A549 (cell line): ENCODE data around the gene RFX1. TPM values are rescaled to one million over a fixed set of nuclear protein-coding genes. Genes with fewer than 3 reads are reported as not detected.

ENCODE experiments used
- ATAC-seq, 2 experiments: fragments of 200-7000 bp in 1 of 2; fragments of >200 bp in 1 of 2; cut with Nextera tagmentation in 1 of 2; cut with Tn5 transposase in 1 of 2; 3 replicates each; pipeline versions ENCODE4 v1.8.0 to v1.9.1; 2018 to 2020; ENCODE audit warnings: mild to moderate bottlenecking in 1 of 2, moderate library complexity in 1 of 2
- CTCF ChIA-PET: fragments of 300-600 bp; sonication (Branson Sonifier 250); formaldehyde crosslinking; extraction: SDS; loops from one replicate; lab custom pipeline; 2021; ENCODE audit warnings: antibody characterized with exemption, inconsistent platforms; lab: Yijun Ruan, JAX
- POLR2A ChIA-PET: fragments of 350-600 bp; formaldehyde crosslinking; extraction: SDS; loops from one replicate; lab custom pipeline; 2021; ENCODE audit warnings: antibody characterized with exemption, inconsistent platforms; lab: Yijun Ruan, JAX
- DNase-seq, 2 experiments: peaks; one replicate each; pipeline versions ENCODE4 v3.0.0 to v3.0.0-alpha.2; 2011 to 2016; ENCODE audit warnings: low read depth in 1 of 2, low spot score in 1 of 2
- FAIRE-seq: peaks from 2 replicates; lab custom pipeline; 2011; peaks lifted over from hg19 to GRCh38; lab: Jason Lieb, UNC
- H3K27ac ChIP-seq, 2 experiments: fragments of >200 bp; sonication (Bioruptor Twin); formaldehyde crosslinking; 3 replicates each; pipeline ENCODE4 v1.5.1; 2016 to 2017
- H3K4me1 ChIP-seq: fragments of >200 bp; sonication (Bioruptor Twin); formaldehyde crosslinking; 3 replicates; pipeline ENCODE4 v1.6.1; 2016
- H3K4me2 ChIP-seq: fragments of >200 bp; sonication (Bioruptor Twin); formaldehyde crosslinking; 3 replicates; pipeline ENCODE4 v1.6.1; 2016
- H3K4me3 ChIP-seq: fragments of >200 bp; sonication (Bioruptor Twin); formaldehyde crosslinking; 3 replicates; pipeline ENCODE4 v1.5.1; 2016
- H3K9me3 ChIP-seq: fragments of >200 bp; sonication (Bioruptor Twin); formaldehyde crosslinking; 3 replicates; pipeline ENCODE4 v1.6.1; 2016
- BHLHE40 ChIP-seq: IDR thresholded peaks from 2 replicates; pipeline ENCODE4 v1.6.1; 2012; ENCODE audit warnings: low read depth, low read length, inconsistent platforms
- CBX2 ChIP-seq: fragments of 200-600 bp; sonication (generic); IDR thresholded peaks from 2 replicates; pipeline ENCODE4 v1.6.1; 2016; ENCODE audit warnings: low read depth, mild to moderate bottlenecking, borderline replicate concordance
- CBX8 ChIP-seq: fragments of 200-600 bp; sonication (generic); IDR thresholded peaks from 2 replicates; pipeline ENCODE4 v1.6.1; 2016
- EP300 ChIP-seq, 2 experiments: fragments of >200 bp; sonication (Bioruptor Twin); formaldehyde crosslinking; IDR thresholded peaks; 2 replicates in 1 of 2; 3 replicates in 1 of 2; pipeline ENCODE4 v1.6.1; 2016 to 2017
- ESRRA ChIP-seq: fragments of 150-350 bp; IDR thresholded peaks from 2 replicates; pipeline ENCODE4 v1.6.1; 2014; ENCODE audit warnings: mild to moderate bottlenecking, low read length, borderline replicate concordance
- HOXA7 ChIP-seq: fragments of 250-450 bp; sonication (Bioruptor Pico); IDR thresholded peaks from 2 replicates; pipeline ENCODE4 v1.5.0; 2020; ENCODE audit warnings: mild to moderate bottlenecking, moderate library complexity
- HOXB5 ChIP-seq: fragments of 250-450 bp; sonication (Bioruptor Pico); IDR thresholded peaks from 2 replicates; pipeline ENCODE4 v1.5.0; 2020; ENCODE audit warnings: mild to moderate bottlenecking, moderate library complexity
- KDM5A ChIP-seq: fragments of 200-600 bp; sonication (generic); IDR thresholded peaks from 2 replicates; pipeline ENCODE4 v1.6.1; 2016; ENCODE audit warnings: antibody characterized with exemption, mild to moderate bottlenecking
- MAZ ChIP-seq: fragments of 150-350 bp; IDR thresholded peaks from 2 replicates; pipeline ENCODE4 v1.6.1; 2014; ENCODE audit warnings: antibody characterized with exemption, low read depth, low read length, borderline replicate concordance
- NR3C1 ChIP-seq: fragments of >200 bp; sonication (Bioruptor Twin); formaldehyde crosslinking; IDR thresholded peaks from 3 replicates; pipeline ENCODE4 v1.6.1; 2017
- PHF8 ChIP-seq: fragments of 200-600 bp; sonication (generic); IDR thresholded peaks from 2 replicates; pipeline ENCODE4 v1.6.1; 2016; ENCODE audit warnings: low read depth, mild to moderate bottlenecking, antibody characterized with exemption, moderate library complexity, borderline replicate concordance
- POLR2AphosphoS2 ChIP-seq: conservative IDR thresholded peaks from 2 replicates; pipeline ENCODE4 v1.6.1; 2012; ENCODE audit warnings: low read length, improper control_type of control experiment, inconsistent platforms
- RAD21 ChIP-seq, 2 experiments: fragments of >200 bp in 1 of 2; sonication (Bioruptor Twin) in 1 of 2; formaldehyde crosslinking in 1 of 2; IDR thresholded peaks in 1 of 2; conservative IDR thresholded peaks in 1 of 2; 2 replicates in 1 of 2; 3 replicates in 1 of 2; pipeline ENCODE4 v1.6.1; 2012 to 2018; ENCODE audit warnings: inconsistent platforms in 1 of 2
- RNF2 ChIP-seq: fragments of 200-600 bp; sonication (generic); IDR thresholded peaks from 2 replicates; pipeline ENCODE4 v1.6.1; 2016; ENCODE audit warnings: low read depth, mild to moderate bottlenecking, antibody characterized with exemption, moderate library complexity, borderline replicate concordance
- SMC3 ChIP-seq: fragments of >200 bp; sonication (Bioruptor Twin); formaldehyde crosslinking; IDR thresholded peaks from 3 replicates; pipeline ENCODE4 v1.6.1; 2018; ENCODE audit warnings: inconsistent platforms
- ZSCAN20 ChIP-seq: fragments of 250-450 bp; sonication (Bioruptor Pico); IDR thresholded peaks from 2 replicates; pipeline ENCODE4 v1.8.0; 2022; ENCODE audit warnings: mild to moderate bottlenecking, moderate library complexity
- WGBS: methylation state at CpG from one replicate; pipeline ENCODE4 v1.1.6; 2017; ENCODE audit errors: missing lambda C conversion rate; 5-methylcytosine and 5-hydroxymethylcytosine counted together
- polyA plus RNA-seq, 4 experiments: library from polyadenylated mRNA; depleted of rRNA in 3 of 4; stranded (reverse); fragments of >200 nt; fragmentation: RNase III in 1 of 4; extraction: RNeasy Plus Mini Kit Qiagen cat#74134 plus additional on column Dnase treatment in 1 of 4; gene quantifications; 2 replicates in 3 of 4; 3 replicates in 1 of 4; pipeline ENCODE4 v1.2.3, GENCODE V29; 2011 to 2017
- TF ChIP-seq, protein P1 (sequence below): IDR thresholded peaks from 2 replicates; pipeline ENCODE4 v1.6.1; 2012
- TF ChIP-seq, protein P2 (sequence below): IDR thresholded peaks from 2 replicates; pipeline ENCODE4 v1.6.1; 2012
- TF ChIP-seq, protein P3 (sequence below): fragments of 150-350 bp; IDR thresholded peaks from 2 replicates; pipeline ENCODE4 v1.6.1; 2014; ENCODE audit warnings: low read depth, mild to moderate bottlenecking, low read length
- TF ChIP-seq, protein P4 (sequence below): IDR thresholded peaks from 2 replicates; pipeline ENCODE4 v1.6.1; 2012; ENCODE audit warnings: low read depth, borderline replicate concordance
- TF ChIP-seq, protein P5 (sequence below): fragments of 250-450 bp; sonication (Bioruptor Pico); IDR thresholded peaks from 2 replicates; pipeline ENCODE4 v1.5.0; 2020; ENCODE audit warnings: low read depth, mild to moderate bottlenecking, moderate library complexity

RFX1 gene
- polyA plus RNA-seq, 2 of the 4 experiments (the other 2 are of a cell fraction) = 0.57 to 5.4 TPM

DNA sequence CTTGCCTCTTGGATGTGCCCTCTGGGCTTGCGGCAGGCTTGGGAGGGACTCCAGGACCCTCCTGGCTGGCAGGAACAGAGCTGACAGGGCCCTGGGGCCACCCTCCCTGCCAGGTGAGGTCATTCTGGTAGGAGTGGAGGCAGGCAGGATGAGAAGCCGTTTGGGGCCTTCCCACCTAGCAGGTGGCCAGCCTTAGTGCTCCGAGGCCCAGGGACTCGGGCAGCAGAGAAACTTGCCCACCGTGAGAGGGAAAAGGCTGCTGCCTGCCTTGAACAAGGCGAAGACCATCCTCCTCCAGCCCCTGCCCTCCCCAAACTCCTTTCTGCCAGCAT is 8.5 kb downstream of the RFX1 start:
- Histone ChIP-seq H3K4me1 (no peaks in the 10 kb centered on the region), H3K27ac (no peak overlapping the region), H3K4me2 (no peak overlapping the region), H3K4me3 (no peak overlapping the region), H3K9me3 (peaks cover 6% of the 10 kb centered on the region; the same call in 1 of the 3 replicates)
- no peak for ATAC-seq
- 80% methylated on average over 3 of the region's 6 CpGs for WGBS
- TF ChIP-seq RAD21 (conservative IDR thresholded peaks at IDR 0.05 in 1 of 2, IDR thresholded peaks at IDR 0.05 in 1 of 2) (no peak), BHLHE40 (no peak), HOXB5 (CRISPR knock-in tag) (no peak), MAZ (no peak), ZSCAN20 (no peak), EP300 (IDR thresholded peaks at IDR 0.05) (no peak), PHF8 (no peak), ESRRA (no peak), NR3C1 (no peak), SMC3 (no peak), POLR2AphosphoS2 (no peak), RNF2 (no peak)
- TF ChIP-seq, protein P1, sequence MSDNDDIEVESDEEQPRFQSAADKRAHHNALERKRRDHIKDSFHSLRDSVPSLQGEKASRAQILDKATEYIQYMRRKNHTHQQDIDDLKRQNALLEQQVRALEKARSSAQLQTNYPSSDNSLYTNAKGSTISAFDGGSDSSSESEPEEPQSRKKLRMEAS = no peak
- TF ChIP-seq, protein P2, sequence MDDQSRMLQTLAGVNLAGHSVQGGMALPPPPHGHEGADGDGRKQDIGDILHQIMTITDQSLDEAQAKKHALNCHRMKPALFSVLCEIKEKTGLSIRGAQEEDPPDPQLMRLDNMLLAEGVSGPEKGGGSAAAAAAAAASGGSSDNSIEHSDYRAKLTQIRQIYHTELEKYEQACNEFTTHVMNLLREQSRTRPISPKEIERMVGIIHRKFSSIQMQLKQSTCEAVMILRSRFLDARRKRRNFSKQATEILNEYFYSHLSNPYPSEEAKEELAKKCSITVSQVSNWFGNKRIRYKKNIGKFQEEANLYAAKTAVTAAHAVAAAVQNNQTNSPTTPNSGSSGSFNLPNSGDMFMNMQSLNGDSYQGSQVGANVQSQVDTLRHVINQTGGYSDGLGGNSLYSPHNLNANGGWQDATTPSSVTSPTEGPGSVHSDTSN = no peak
- TF ChIP-seq, protein P3, sequence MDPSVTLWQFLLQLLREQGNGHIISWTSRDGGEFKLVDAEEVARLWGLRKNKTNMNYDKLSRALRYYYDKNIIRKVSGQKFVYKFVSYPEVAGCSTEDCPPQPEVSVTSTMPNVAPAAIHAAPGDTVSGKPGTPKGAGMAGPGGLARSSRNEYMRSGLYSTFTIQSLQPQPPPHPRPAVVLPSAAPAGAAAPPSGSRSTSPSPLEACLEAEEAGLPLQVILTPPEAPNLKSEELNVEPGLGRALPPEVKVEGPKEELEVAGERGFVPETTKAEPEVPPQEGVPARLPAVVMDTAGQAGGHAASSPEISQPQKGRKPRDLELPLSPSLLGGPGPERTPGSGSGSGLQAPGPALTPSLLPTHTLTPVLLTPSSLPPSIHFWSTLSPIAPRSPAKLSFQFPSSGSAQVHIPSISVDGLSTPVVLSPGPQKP = no peak
- TF ChIP-seq, protein P4, sequence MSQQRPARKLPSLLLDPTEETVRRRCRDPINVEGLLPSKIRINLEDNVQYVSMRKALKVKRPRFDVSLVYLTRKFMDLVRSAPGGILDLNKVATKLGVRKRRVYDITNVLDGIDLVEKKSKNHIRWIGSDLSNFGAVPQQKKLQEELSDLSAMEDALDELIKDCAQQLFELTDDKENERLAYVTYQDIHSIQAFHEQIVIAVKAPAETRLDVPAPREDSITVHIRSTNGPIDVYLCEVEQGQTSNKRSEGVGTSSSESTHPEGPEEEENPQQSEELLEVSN = no peak
- ChIA-PET POLR2A (no interaction called here), CTCF (interaction anchor here (0.6 kb wide), 1 partner anchor 126 kb away, joined by 3 read pairs; no protein-coding TSS in a partner anchor)
- no peak for DNase-seq
- FAIRE-seq = no peak

DNA sequence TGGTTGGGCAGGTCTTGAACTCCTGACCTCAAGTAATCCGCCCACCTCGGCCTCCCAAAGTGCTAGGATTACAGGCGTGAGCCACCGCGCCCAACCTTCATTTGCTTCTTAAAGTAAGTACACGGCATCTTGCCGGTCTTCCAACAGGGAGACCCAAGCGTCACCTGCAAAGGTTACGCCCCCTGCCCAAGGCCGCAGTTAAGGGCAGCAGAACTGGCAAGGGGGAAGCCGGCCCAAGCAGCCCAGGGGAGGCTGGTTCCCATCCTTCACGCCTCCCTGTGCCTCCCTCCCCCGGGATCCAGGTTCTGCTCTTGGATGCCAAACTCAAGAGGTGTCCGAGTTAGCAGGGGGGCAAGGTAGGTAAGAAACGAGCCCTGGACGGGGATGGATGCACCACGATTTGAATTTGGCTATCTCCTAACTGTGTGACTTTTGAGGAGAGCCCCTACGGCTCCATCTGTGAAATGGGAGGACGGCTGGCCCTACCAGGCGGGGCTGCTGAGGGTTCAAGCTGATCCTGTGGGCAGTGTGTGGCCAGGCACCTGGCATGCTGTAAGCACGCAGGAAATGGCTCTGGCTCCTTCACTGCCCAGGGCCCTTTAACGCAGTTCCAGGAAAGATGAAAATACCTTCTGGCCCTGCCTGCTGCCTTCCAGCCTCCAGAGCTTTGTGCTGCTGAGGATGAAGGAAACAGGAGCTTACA is 9.0 kb downstream of the RFX1 start:
- TF ChIP-seq HOXA7 (CRISPR knock-in tag) (no peak), CBX8 (no peak), KDM5A (no peak), BHLHE40 (no peak), CBX2 (no peak), ESRRA (no peak)
- TF ChIP-seq, protein P2 = no peak
- TF ChIP-seq, protein P5, sequence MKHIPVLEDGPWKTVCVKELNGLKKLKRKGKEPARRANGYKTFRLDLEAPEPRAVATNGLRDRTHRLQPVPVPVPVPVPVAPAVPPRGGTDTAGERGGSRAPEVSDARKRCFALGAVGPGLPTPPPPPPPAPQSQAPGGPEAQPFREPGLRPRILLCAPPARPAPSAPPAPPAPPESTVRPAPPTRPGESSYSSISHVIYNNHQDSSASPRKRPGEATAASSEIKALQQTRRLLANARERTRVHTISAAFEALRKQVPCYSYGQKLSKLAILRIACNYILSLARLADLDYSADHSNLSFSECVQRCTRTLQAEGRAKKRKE (CRISPR knock-in tag) = no peak
- no peak for DNase-seq
- H3K4me2 ChIP-seq = no peak overlapping the region
- ChIA-PET CTCF (no interaction called here), POLR2A (no interaction called here)
- no peak for ATAC-seq
- H3K4me3 ChIP-seq = no peak overlapping the region
- no peaks in the 10 kb centered on the region for H3K4me1 ChIP-seq
- 93% methylated on average over 19 of the region's 22 CpGs for WGBS
- H3K27ac ChIP-seq = no peak overlapping the region
- FAIRE-seq = no peak
- peaks cover 6% of the 10 kb centered on the region; the same call in 1 of the 3 replicates for H3K9me3 ChIP-seq
